A673 (cell line): Measurements from ENCODE around the gene HEBP2.
"Not testable (repeated sequence)": the region's sequence is repeated elsewhere in the genome, so short reads cannot be mapped to it uniquely, and the experiment has no call there.

Experiments used
- CTCF ChIP-seq: fragments of 300-800, 200-600 bp; sonication (generic); conservative IDR thresholded peaks from 2 replicates; pipeline ENCODE4 v1.5.1; 2017; ENCODE audit warnings: low read depth, mild to moderate bottlenecking, antibody characterized with exemption, low read length, moderate library complexity, mixed read lengths
- EZH2 ChIP-seq: fragments of 200-600 bp; sonication (generic); IDR thresholded peaks from 2 replicates; pipeline ENCODE4 v1.6.1; 2017; ENCODE audit warnings: borderline replicate concordance, low read depth, mild to moderate bottlenecking, mixed read lengths, antibody characterized with exemption, low read length; ENCODE audit not compliant: poor library complexity, severe bottlenecking

GRCh38 chr6:138368684-138369083 is 35.3 kb upstream of the HEBP2 start:
- not testable (repeated sequence) for TF ChIP-seq CTCF, EZH2
